Omental fat pad (tissue), 4 donors: Measurements from ENCODE around the gene COPZ1. TPM values are rescaled to one million over a fixed set of nuclear protein-coding genes. Genes with fewer than 3 reads are reported as not detected.

Experiments used
- ATAC-seq: fragments of 150-250 bp; one replicate; pipeline ENCODE4 v1.9.1; 2016; ENCODE audit warnings: mild to moderate bottlenecking, moderate library complexity; ENCODE audit not compliant: low FRiP score
- DNase-seq: peaks from one replicate; pipeline ENCODE4 v3.0.0-alpha.2; 2019; ENCODE audit warnings: low spot score
- CTCF ChIP-seq, 3 donors: fragments of 450-650 bp; IDR thresholded peaks; one replicate each; pipeline ENCODE4 v1.5.1; 2016 to 2017; ENCODE audit warnings: antibody characterized with exemption in 3 of 3, mild to moderate bottlenecking in 3 of 3, moderate library complexity in 2 of 3
- total RNA-seq, 4 donors: library from RNA; depleted of rRNA; stranded (reverse); fragments of >200 nt; gene quantifications; one replicate each; pipeline ENCODE4 v1.1.0, GENCODE V29; 2016

Gene COPZ1
- total RNA-seq, 4 donors from 2014 or later, result 55.5 to 114 (median 81.8) TPM

GRCh38 chr12:54373649-54374561 is 49.0 kb downstream of the COPZ1 start:
- DNase-seq, result no peak
- ATAC-seq, result no peak
- no peak for TF ChIP-seq CTCF (IDR thresholded peaks at IDR 0.05)

DNA sequence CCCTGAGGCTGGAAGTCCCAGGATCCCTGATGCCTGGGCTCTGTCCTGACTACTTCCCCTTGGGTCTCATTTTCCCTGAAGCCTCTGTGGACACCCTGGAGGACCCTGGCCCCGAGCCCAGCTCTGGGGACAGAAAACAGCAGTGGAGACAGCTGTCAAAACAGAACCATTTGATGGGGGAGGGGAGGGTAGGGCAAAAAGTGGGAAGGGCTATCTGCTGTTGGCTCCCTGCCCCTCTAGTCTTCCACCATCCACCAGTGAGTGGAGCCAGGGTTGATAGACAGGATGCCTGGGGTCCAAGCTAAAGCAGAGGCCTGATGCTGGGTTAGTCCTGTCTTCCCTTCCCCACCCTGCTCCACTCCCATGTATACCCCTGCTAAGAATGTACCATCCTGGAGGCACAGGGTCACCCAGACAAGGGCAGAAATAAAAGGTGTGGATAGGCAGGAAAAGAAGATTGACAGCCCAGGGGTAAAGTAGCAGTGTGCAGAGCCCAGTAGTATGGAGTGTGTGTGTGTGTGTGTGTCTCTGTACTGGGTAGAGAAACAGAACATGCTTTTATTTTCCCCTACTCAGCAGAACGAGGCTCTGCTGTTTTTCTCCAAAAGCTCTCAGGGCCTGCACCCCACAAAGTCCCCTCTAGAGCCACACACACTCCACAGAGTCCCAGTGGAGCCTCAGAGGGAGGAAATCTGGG is 49.8 kb downstream of the COPZ1 start:
- no peak for TF ChIP-seq CTCF (IDR thresholded peaks at IDR 0.05)
- no peak for ATAC-seq
- DNase-seq, result no peak

DNA sequence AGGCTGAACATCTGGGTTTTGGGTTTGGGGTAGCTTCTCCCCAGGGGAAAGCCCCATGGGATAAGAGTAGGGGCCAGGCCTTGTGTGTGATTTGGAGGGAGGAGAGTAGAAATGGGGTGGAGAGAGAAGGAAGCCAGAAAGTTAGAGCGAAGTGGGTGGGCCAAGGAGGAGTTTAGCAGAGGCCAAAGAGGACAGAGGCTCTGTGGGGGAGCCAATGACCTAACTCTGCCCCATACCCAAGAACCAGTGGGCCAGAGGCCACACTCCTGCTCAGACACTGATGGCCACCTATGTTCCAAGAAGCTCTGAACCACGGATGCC is 50.3 kb downstream of the COPZ1 start:
- DNase-seq, result no peak
- ATAC-seq, result no peak
- no peak for TF ChIP-seq CTCF (IDR thresholded peaks at IDR 0.05)

- no peak for DNase-seq
- TF ChIP-seq CTCF (IDR thresholded peaks at IDR 0.05), result no peak
- ATAC-seq, result no peak
Measured at GRCh38 chr12:54376596-54376995, 51.7 kb downstream of the COPZ1 start.

DNA sequence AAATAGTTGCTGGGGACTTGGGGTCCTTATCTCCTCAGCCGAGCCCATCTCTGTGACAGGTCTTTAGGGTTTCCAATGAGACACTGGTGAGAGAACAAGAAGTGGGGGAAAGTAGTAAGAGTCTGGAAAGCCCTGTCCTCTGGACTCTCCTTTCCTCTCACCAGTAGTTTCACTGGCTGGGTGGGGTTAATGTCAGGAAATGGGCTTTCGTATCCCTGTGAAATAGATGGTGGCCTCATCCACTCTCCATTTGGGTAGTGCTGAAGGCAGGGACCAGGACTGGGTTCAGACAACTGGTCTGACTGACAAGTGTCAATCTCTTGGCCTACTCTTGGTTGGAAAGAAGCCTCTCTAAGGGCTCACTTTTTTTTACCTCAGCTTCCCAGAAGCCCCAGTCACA is 52.1 kb downstream of the COPZ1 start:
- ATAC-seq, result no peak
- TF ChIP-seq CTCF (IDR thresholded peaks at IDR 0.05), result no peak

DNA sequence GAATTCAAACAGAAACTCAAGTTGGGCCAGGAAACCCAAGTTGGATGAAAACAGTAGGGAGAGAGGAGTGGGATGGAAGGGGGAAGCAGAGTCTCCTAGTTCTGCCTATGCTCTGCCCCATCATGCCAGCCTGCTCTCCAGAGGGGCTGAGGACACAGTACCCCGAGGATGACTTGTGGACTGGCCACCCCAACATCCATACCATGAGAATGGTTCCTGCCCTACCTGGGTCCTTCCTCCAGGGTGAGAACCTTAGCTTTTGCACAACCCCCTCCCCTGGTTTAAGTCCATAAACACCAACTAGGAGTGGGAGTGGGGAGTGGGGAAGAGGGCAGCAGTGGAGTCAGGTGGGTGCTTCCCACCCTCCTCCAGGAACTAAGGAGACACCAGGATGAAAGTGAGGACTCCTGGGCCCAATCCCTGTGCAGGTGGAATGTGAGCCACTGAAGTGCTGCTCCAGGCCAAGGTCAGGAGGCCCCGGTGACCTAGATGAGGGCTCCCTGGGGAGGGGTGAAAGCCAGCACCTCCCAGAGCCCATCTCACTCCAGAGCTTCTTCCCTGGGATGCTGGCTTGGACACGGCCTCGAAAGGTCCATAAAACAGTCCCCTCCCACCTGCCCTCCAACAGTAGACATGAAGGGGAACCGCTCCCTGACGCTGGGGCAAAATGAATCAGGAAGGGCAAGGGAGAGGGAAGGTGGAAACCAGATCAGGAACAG is 53.0 kb downstream of the COPZ1 start:
- no peak for ATAC-seq
- no peak for DNase-seq
- TF ChIP-seq CTCF (IDR thresholded peaks at IDR 0.05), result no peak

More for the DNA sequence above, 52.1 kb downstream of the COPZ1 start:
- DNase-seq, result no peak
